Measurements from ENCODE around the gene LKAAEAR1. TPM values are rescaled to one million over a fixed set of nuclear protein-coding genes. Genes with fewer than 3 reads are reported as not detected.

LKAAEAR1 gene
- total and polyA plus RNA-seq, 9 of the 15 experiments (the other 6 are each of a cell fraction or from before 2014, with no cell fraction given): not detected

- DNase-seq (ENCODE audit: extremely low read depth in 1 of 4, low spot score in 3 of 4) (peak; percentile 52 to 61 (median 57)), ATAC-seq (peak; percentile 28; the same call in 2 of the 3 replicates), FAIRE-seq (no peak)
- intact Hi-C loops (cut with micrococcal nuclease) (no loop called here), in situ Hi-C loops (cut with MboI) (no loop called here)
- Histone ChIP-seq H3K4me3 (peak overlapping the region; percentile 97), H3K27ac (ENCODE audit: extremely low read depth, low read depth, low read length) (peak overlapping the region; percentile 55), H3K9ac (ENCODE audit: insufficient read depth in 1 of 2, low read depth in 2 of 2, low read length in 2 of 2) (peak overlapping the region; percentile 72 to 91), H2AFZ (ENCODE audit: low read depth, low read length) (peak overlapping the region; percentile 86), H3K9me1 (ENCODE audit: control insufficient read depth, insufficient read depth, low read length) (peaks cover 3% of the 10 kb centered on the region), H4K20me1 (replicated peaks; ENCODE audit: control insufficient read depth, insufficient read depth, low read length) (no peaks in the 10 kb centered on the region), H3K36me3 (ENCODE audit: control insufficient read depth, insufficient read depth, low read length) (no peaks in the 10 kb centered on the region), H3K27me3 (ENCODE audit: control insufficient read depth in 2 of 2, insufficient read depth in 2 of 2, low read length in 2 of 2) (no peaks in the 10 kb centered on the region), H3K4me1 (replicated peaks in 1 of 2; ENCODE audit: control insufficient read depth in 2 of 2, insufficient read depth in 2 of 2, low read length in 2 of 2) (peaks cover 34 to 64% of the 10 kb centered on the region in 2 experiments), H3K9me3 (replicated peaks; ENCODE audit: control insufficient read depth, insufficient read depth, low read depth, low read length) (no peaks in the 10 kb centered on the region), H3K79me2 (ENCODE audit: control insufficient read depth, insufficient read depth, low read length) (peaks cover 4% of the 10 kb centered on the region; the same call in 2 of the 3 replicates), H3K4me2 (ENCODE audit: insufficient read depth, low read length) (peak overlapping the region; percentile 80)
- BruUV-seq (replicated peaks): TSS peak; percentile 81
- POLR2A ChIA-PET: interaction anchor here (0.6 to 1.4 kb wide), 7 partner anchors 8 to 542 kb away, joined by 3 to 6 read pairs (median 4); partner anchors contain the start of gene PPDPF
- CTCF ChIA-PET (ENCODE audit: low intra/inter-chr PET ratio): interaction anchor here (0.6 kb wide), 1 partner anchor 45 kb away, joined by 4 read pairs; no protein-coding TSS in a partner anchor
- 1% methylated on average over 39 of the region's 51 CpGs for WGBS (ENCODE audit: insufficient coverage, low coverage, missing lambda C conversion rate)
- peak; percentile 26; the same call in 1 of the 2 replicates for TF ChIP-seq TFAP4 (CRISPR knock-in tag; IDR thresholded peaks at IDR 0.05; ENCODE audit: borderline replicate concordance)
- 0 out of 2 replicates have a peak, but pooled peaks have one; percentile 19 for TF ChIP-seq ZNF263 (CRISPR knock-in tag; IDR thresholded peaks at IDR 0.05; ENCODE audit: borderline replicate concordance)
- peak; percentile 40 for TF ChIP-seq RBM22 (IDR thresholded peaks at IDR 0.05; ENCODE audit: low read depth, low read length, poor library complexity, severe bottlenecking)
- TF ChIP-seq IRF1 (CRISPR knock-in tag; IDR thresholded peaks at IDR 0.05; ENCODE audit: borderline replicate concordance): no peak
- TF ChIP-seq SAP30 (IDR thresholded peaks at IDR 0.05; ENCODE audit: borderline replicate concordance, insufficient read depth, low read depth, low read length, poor library complexity, severe bottlenecking): peak; percentile 8
- TF ChIP-seq NR0B1 (IDR thresholded peaks at IDR 0.05; ENCODE audit: partially characterized antibody): no peak
These were observed 20.6 kb downstream of the LKAAEAR1 start for GRCh38 chr20:64063389-64064144.

Measured in K562 (cell line).